Keratinocyte (primary cell): ENCODE measurements around the gene SUGCT.

ENCODE experiments used
- EZH2 ChIP-seq: IDR thresholded peaks from one replicate; pipeline ENCODE4 v1.6.1; 2012; ENCODE audit warnings: inconsistent platforms, mild to moderate bottlenecking, low read length, moderate library complexity
- TF ChIP-seq, protein P1 (sequence below), 3 experiments: IDR thresholded peaks in 1 of 3; conservative IDR thresholded peaks in 1 of 3; optimal IDR thresholded peaks in 1 of 3; 2 replicates in 2 of 3; 3 replicates in 1 of 3; pipeline versions ENCODE3 to v1.5.1; 2011; ENCODE audit warnings: low read length in 3 of 3, mild to moderate bottlenecking in 3 of 3, moderate library complexity in 2 of 3, control low read depth in 1 of 3, inconsistent platforms in 1 of 3; ENCODE audit not compliant: insufficient read depth in 2 of 3; ENCODE audit errors: extremely low read depth in 1 of 3

DNA sequence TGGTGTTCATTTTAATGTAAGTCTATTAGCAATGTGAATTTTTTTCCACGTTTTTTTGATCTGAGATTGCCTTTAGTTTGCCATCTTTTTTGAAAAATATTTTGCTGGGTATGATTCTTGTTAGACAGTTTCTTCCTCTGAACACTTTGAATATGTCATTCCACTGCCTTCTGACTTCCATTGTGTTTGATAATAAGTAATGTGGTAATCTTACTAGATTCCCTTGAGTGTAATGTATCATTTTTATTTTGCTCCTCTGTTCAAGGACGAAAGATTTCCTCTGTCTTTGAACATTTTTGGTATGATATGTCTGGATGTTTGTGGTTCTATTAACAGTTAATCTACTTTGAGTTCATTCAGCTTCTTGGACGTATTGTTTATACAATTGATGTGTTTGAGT, 371.4 kb downstream of the SUGCT start:
- TF ChIP-seq, protein P1, sequence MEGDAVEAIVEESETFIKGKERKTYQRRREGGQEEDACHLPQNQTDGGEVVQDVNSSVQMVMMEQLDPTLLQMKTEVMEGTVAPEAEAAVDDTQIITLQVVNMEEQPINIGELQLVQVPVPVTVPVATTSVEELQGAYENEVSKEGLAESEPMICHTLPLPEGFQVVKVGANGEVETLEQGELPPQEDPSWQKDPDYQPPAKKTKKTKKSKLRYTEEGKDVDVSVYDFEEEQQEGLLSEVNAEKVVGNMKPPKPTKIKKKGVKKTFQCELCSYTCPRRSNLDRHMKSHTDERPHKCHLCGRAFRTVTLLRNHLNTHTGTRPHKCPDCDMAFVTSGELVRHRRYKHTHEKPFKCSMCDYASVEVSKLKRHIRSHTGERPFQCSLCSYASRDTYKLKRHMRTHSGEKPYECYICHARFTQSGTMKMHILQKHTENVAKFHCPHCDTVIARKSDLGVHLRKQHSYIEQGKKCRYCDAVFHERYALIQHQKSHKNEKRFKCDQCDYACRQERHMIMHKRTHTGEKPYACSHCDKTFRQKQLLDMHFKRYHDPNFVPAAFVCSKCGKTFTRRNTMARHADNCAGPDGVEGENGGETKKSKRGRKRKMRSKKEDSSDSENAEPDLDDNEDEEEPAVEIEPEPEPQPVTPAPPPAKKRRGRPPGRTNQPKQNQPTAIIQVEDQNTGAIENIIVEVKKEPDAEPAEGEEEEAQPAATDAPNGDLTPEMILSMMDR (optimal IDR thresholded peaks at IDR 0.05 in 1 of 3, IDR thresholded peaks at IDR 0.05 in 1 of 3, conservative IDR thresholded peaks at IDR 0.05 in 1 of 3; ENCODE audit: extremely low read depth in 1 of 3, insufficient read depth in 2 of 3, low read length in 3 of 3) = no peak
- no peak for TF ChIP-seq EZH2
